Fibroblast of upper back skin (primary cell): ENCODE results near the gene SAA4.
"Not testable (repeated sequence)": the region's sequence is repeated elsewhere in the genome, so short reads cannot be mapped to it uniquely, and the experiment has no call there.

Experiments
- DNase-seq: peaks from one replicate; pipeline ENCODE4 v3.0.0-alpha.2; 2013

SAA4 gene

GRCh38 chr11:18246379-18247190, 10.0 kb upstream of the SAA4 start:
- not testable (repeated sequence) for DNase-seq

DNA sequence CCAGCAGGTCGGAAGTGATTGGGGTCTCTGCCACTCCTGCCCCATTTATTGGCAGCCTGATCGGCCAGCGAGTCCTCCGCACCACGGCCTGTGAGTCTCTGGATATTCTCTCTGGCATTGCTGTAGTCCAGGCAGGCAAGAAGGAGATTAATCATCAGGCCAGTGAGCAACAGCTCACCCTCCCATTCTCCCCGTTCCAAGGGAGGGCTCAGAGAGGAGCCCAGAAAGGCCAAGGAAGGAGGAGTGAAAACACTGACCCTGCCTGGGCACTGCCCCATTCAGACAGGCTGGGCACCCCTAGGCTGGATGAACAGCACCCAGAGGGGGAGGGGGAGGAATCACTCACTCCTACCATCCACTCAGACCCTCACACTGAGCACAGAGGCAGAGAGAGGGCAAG, 8.8 kb upstream of the SAA4 start:
- no peak for DNase-seq

- DNase-seq, result peak; percentile 68
These were observed 7.3 kb upstream of the SAA4 start for GRCh38 chr11:18243783-18244362.

GRCh38 chr11:18239655-18240054, 3.1 kb upstream of the SAA4 start:
- no peak for DNase-seq

DNA sequence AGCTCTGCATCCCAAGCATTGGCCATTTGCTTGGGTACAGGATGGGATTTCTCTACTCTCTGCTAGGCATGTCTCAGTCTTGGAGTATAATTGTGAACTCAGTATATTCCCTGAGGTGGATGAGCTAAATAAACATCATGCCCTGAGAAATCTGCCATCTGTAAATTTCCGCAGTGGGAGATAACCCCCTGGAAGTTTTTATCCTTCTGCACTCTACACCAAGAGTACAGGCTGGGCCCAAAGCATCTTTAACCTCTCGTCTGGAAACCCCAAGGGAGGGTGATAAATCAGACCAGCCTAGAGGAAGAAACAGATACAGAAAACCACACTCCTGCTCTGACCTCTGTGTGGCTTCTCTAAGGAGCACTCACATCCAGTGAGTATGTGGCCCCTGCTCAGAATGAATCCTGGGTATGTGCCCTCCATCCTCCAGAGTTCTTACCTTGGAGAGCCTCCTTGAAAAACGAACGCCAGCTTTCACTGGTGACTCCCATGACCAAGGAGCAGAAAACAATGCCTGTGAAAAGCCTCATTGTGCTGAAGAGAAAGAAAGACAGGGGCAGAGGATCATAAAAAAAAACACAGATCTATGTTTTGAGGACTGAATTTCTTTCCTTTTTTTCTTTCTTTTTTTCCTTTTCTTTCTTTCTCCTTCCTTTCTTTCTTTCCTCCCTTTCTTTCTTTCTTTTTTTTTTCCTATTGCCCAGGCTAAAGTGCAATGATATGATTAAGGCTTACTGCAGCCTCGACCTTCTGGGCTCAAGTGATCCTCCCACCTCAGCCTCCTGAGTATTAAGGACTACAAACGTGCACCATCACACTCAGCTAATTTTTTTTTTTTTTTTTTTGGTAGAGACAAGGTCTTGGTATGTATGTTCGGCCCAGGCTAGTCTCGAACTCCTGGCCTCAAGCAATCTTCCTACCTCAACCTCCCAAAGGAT, 938 bp downstream of the SAA4 start:
- DNase-seq, result peak; percentile 1

DNA sequence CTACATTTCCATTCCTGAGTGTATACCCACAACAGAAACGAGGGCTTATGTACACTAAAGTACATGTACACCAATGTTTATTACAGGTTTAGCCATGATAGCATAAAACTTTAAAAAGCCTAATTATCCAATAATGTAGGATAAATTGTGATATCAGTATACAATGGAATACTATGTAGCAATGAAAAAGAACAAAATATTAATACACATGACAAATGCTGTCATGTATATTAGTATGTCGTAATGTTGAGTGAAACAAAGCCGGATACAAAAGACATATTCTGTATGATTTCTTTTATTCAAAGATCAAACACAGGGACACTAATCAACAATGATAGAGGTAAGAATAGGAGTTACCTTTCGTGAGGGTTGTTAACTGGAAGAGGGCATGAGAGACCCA, 2.7 kb downstream of the SAA4 start:
- DNase-seq, result no peak

DNA sequence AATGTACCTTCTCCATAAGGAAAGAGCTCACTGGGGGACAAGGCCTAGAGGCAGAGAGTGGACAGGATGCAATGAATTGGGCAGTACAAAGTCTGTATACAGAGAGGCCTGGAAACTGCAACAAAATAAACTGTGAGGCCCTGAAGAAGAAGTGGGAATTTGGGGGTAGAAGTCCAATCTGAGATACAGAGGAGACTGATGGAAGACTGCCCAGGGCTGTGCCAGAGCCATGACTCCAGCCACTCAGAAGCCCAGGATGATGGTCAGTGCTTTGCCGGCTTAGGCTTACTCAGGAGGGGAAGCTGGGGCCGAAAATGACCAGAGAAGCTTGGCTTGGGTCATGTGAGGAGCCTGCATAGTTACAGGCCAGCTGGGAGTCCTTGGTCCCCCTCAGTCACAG, 5.7 kb downstream of the SAA4 start:
- no peak for DNase-seq

- no peak for DNase-seq
These were observed 7.1 kb downstream of the SAA4 start for GRCh38 chr11:18229501-18229900.

DNA sequence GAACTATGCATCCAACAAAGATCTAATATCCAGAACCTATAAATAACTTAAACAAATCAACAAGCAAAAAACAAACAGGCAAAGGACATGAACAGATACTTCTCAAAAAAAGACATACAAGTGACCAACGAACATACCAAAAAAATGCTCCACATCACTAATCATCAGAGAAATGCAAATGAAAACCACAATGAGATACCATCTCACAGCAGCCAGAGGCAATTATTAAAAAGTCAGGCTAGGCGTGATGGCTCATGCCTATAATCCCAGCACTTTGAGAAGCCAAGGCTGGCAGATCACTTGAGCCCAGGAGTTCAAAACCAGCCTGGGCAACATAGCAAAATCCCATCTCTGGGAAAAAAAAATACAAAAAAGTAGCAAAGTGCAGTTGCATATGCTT, 10.7 kb downstream of the SAA4 start:
- no peak for DNase-seq

DNA sequence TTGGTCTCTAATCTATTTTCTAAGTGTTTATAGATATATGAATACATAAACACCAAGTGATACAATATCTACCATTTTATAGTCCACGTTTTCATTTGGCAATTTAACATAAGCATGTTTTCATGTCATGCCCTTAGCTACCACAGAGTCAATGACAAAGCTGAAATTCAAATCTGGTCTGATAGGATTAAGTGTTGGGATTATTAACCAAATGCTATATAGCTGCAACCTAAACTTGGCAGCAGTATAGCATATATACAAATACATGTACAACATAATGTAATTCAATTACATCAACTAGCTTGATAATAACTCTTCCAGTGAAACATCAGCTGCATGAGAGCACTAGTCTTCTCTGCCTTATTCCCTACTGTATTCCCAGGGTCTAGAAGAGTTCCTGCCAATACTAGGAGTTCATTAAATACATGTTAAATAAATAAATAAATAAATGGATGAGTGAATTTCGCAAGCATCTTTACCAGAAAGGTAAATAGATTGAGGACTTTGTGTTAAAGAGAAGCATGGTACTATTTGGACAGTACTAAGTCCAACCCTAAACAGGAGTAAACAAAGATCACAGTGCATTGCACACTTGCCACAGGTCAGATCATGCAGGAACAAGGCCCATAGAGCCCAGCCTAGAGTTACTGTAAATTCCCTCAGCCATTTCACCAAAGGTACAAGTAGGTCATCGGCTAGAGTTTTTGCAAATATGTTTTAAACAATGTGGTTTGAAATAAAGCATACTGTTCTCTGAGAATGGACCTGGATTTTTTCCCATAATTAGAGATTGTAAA, 12.8 kb downstream of the SAA4 start:
- DNase-seq, result no peak

DNA sequence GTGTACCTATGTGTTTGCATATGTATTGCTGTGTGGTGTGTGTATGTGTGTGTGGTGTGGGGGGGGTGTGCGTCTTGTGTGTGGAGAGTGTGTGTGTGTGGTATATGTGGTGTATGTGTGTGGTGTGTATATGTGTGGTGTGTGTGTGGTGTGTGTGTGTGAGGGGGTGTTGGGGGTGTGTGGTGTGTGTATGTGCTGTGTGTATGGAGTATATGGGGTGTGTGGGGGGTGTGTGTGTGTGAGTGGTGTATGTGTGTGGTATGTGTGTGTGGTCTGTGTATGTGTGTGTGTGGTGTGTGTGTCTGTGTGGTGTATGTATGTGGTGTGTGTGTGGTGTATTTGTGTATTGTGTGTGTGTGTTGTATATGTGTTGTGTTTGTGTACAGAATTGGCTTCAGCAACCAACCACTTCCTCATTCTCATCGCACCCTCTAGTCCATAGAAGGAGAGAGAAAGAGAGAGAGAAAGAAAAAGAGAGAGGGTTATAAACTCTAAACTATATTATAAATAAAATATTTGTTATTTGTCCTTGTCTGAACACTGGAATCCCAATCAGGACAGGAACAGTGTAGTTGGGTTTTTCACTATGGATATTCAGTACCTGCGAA, 13.7 kb downstream of the SAA4 start:
- no peak for DNase-seq

- DNase-seq, result no peak
These were observed 15.2 kb downstream of the SAA4 start for GRCh38 chr11:18221274-18221876.

DNA sequence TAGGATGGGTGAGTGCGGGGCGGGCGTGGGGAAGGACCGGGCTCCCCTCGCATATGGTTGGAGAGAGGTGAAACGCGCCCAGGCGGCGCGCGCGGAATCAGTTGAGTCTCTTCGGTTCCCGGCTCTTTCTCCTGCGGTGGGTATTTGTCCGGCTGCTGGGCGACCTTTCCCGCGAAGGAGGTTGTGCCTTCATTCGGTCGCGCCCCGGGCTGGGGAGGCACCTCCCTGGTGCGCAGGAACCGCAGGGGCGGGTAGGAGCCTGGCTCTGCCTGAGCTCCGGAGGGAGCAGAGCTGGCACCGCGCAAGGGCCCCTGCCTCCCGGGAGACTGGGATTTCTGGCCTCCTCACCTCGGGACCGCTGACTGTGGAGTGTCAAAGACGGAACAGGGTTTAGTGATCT, 27.5 kb downstream of the SAA4 start:
- no peak for DNase-seq

DNA sequence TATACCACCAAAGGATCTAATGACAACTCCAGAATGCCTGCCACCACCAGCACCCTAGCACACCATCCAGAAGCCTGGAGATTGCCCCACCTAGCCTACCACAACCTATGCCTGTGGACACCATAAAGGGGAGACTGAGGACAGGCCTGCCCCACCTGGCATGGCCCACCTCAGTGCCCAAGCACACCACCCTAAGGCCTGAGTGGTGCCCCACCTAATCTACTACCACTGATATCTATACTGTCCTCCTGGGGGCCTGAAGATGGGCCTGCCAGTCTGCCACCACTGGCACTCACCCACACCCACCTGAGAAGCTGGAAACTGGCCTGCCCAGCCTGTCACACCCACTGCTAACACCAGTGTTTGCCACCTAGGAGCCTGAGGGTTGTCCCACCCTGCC, 31.8 kb downstream of the SAA4 start:
- no peak for DNase-seq

- DNase-seq, result no peak
These were observed 32.4 kb downstream of the SAA4 start for GRCh38 chr11:18204220-18204619.

- peak; percentile 4 for DNase-seq
These were observed 32.9 kb downstream of the SAA4 start for GRCh38 chr11:18203723-18204122.

DNA sequence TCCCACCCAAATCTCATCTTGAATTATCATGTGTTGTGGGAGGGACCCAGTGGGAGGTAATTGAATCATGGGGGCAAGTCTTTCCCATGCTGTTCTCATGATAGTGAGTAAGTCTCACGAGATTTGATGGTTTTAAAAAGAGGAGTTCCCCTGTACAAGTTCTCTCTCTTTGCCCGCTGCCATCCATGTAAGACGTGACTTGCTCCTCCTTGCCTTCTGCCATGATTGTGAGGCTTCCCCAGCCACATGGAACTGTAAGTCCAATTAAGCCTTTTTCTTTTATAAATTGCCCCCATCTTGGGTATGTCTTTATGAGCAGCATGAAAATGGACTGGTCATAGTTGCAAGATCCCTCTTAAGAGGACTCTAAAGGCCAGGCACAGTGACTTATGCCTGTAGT, 38.9 kb downstream of the SAA4 start:
- not testable (repeated sequence) for DNase-seq

- no peak for DNase-seq
These were observed 40.1 kb downstream of the SAA4 start for GRCh38 chr11:18196532-18196931.

DNA sequence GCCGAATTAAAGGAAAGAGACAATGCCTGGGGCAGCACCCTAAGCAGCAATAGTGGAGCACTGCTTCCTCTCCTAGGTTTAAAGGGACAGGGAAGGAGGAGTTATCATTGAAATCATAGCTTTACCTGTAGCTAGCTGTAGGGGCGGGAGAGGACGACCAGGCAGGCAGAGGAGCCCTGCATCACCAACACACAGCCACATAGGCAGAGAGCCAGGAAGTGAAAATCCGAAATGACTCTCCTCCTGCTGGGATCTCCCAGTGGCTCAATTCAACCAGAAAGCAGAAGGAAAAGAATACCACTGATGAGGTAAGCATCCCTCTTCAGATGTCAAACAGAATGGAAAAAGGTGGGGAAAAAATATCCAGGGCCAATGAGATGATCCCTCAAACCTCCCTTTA, 43.6 kb downstream of the SAA4 start:
- DNase-seq, result no peak

GRCh38 chr11:18191376-18191775, 45.2 kb downstream of the SAA4 start:
- no peak for DNase-seq

DNA sequence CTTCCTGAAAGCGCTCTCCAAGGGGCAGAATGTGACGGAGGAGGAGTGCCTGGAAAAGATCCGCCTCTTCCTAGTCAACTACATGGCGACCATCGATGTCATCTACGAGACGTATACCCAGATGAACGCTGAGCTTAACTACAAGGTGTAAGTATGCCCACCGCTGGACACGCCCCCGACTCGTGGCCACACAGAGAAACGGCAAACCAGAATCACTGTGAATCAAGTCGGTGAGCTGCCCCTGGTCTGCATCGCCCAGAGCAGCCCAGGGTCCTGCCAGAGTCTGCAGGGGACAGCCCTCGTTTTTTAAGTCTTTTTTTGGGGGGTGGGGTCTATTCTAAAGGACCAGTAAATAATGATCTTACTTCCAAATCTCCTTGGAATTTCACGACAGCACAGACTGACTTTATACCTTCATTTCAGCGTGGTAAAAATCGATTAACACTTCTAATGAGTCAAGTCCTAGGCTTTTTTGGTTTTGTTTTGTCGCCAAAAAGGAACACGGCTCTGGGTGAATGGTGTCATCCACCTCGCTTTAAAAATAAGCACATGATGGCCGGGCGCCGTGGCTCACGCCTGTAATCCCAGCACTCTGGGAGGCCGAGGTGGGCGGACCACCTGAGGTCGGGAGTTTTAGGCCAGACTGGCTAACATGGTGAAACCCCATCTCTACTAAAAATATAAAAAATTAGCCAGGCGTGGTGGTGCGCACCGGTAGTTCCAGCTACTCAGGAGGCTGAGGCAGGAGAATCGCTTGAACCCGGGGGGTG, 46.9 kb downstream of the SAA4 start:
- DNase-seq, result not testable (repeated sequence)
